ENCODE measurements around the gene GOSR1.
A peak's percentile ranks its signal among the peaks of the same experiment; 100 is the strongest.

The GOSR1 gene

GRCh38 chr17:30472238-30472890, 4.8 kb upstream of the GOSR1 start:
- Histone ChIP-seq H3K27me3 (no peaks in the 10 kb centered on the region), H3K9me3 (no peaks in the 10 kb centered on the region), H3K4me3 (ENCODE audit: low read depth, low read length) (no peak overlapping the region), H3K4me1 (no peaks in the 10 kb centered on the region), H3K36me3 (no peaks in the 10 kb centered on the region)
- no peak for DNase-seq
- TF ChIP-seq CTCF (IDR thresholded peaks at IDR 0.05; ENCODE audit: low read depth, low read length): no peak

- H3K4me3 ChIP-seq (ENCODE audit: low read depth, low read length): no peak overlapping the region
- DNase-seq: no peak
- no peaks in the 10 kb centered on the region for H3K27me3 ChIP-seq
- no peaks in the 10 kb centered on the region for H3K9me3 ChIP-seq
- no peaks in the 10 kb centered on the region for H3K36me3 ChIP-seq
- H3K4me1 ChIP-seq: no peaks in the 10 kb centered on the region
- no peak for TF ChIP-seq CTCF (IDR thresholded peaks at IDR 0.05; ENCODE audit: low read depth, low read length)
Measured at GRCh38 chr17:30475206-30475605, 2.0 kb upstream of the GOSR1 start.

GRCh38 chr17:30476726-30477082, 504 bp upstream of the GOSR1 start:
- no peak for DNase-seq
- no peaks in the 10 kb centered on the region for H3K36me3 ChIP-seq
- no peaks in the 10 kb centered on the region for H3K27me3 ChIP-seq
- H3K4me3 ChIP-seq (ENCODE audit: low read depth, low read length): peak overlapping the region; percentile 91
- H3K4me1 ChIP-seq: no peaks in the 10 kb centered on the region
- H3K9me3 ChIP-seq: no peaks in the 10 kb centered on the region
- no peak for TF ChIP-seq CTCF (IDR thresholded peaks at IDR 0.05; ENCODE audit: low read depth, low read length)

GRCh38 chr17:30477774-30478115, 537 bp downstream of the GOSR1 start:
- H3K27me3 ChIP-seq: no peaks in the 10 kb centered on the region
- no peak for DNase-seq
- H3K36me3 ChIP-seq: peaks cover 3% of the 10 kb centered on the region; the same call in 1 of the 2 replicates
- TF ChIP-seq CTCF (IDR thresholded peaks at IDR 0.05; ENCODE audit: low read depth, low read length): no peak
- H3K4me3 ChIP-seq (ENCODE audit: low read depth, low read length): peak overlapping the region; percentile 91
- no peaks in the 10 kb centered on the region for H3K9me3 ChIP-seq
- H3K4me1 ChIP-seq: no peaks in the 10 kb centered on the region

GRCh38 chr17:30482555-30482954, 5.3 kb downstream of the GOSR1 start:
- H3K4me1 ChIP-seq: no peaks in the 10 kb centered on the region

More at GRCh38 chr17:30482555-30482954, 5.3 kb downstream of the GOSR1 start:
- Histone ChIP-seq H3K9me3 (no peaks in the 10 kb centered on the region), H3K4me3 (ENCODE audit: low read depth, low read length) (no peak overlapping the region), H3K36me3 (peaks cover 13% of the 10 kb centered on the region), H3K27me3 (no peaks in the 10 kb centered on the region)
- DNase-seq: no peak
- TF ChIP-seq CTCF (IDR thresholded peaks at IDR 0.05; ENCODE audit: low read depth, low read length): no peak

All from BE2C (cell line).